Adrenal gland (tissue), 5 donors: Measurements from ENCODE around the gene POLR2A.

Source experiments
- POLR2A ChIP-seq, 2 donors: fragments of 450-650 bp; IDR thresholded peaks; one replicate each; pipeline ENCODE4 v1.6.1; 2017; ENCODE audit warnings: antibody characterized with exemption in 2 of 2, mild to moderate bottlenecking in 2 of 2, moderate library complexity in 1 of 2
- TF ChIP-seq, protein P1 (sequence below), 6 experiments: fragments of 450-650 bp in 4 of 6; fragments of 200-600 bp in 2 of 6; sonication (generic) in 1 of 6; IDR thresholded peaks; 1 replicate in 5 of 6; 2 replicates in 1 of 6; pipeline versions ENCODE4 v1.5.1 to v1.8.0; 2016 to 2021; ENCODE audit warnings: antibody characterized with exemption in 6 of 6, mild to moderate bottlenecking in 2 of 6, moderate library complexity in 1 of 6
- donor health status: DM: no; HTN: no; CAD: no.

DNA sequence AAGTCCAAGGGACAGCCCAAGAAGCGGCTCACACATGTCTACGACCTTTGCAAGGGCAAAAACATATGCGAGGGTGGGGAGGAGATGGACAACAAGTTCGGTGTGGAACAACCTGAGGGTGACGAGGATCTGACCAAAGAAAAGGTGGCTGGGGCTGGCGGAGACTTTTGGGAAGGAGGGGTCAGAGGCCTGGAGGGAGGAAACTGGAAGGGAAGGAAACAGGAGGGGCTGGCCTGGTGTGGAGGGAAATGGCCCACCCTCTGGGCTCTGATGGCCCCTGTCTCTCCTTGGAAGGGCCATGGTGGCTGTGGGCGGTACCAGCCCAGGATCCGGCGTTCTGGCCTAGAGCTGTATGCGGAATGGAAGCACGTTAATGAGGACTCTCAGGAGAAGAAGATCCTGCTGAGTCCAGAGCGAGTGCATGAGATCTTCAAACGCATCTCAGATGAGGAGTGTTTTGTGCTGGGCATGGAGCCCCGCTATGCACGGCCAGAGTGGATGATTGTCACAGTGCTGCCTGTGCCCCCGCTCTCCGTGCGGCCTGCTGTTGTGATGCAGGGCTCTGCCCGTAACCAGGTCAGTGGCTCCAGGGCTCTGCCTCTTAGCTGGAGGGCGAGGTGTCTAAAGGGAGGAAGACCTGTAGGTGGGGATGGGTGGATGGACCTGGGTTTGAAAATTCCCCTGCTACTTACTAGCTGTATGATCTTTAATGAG lies 12.5 kb downstream of the POLR2A start:
- TF ChIP-seq, protein P1, sequence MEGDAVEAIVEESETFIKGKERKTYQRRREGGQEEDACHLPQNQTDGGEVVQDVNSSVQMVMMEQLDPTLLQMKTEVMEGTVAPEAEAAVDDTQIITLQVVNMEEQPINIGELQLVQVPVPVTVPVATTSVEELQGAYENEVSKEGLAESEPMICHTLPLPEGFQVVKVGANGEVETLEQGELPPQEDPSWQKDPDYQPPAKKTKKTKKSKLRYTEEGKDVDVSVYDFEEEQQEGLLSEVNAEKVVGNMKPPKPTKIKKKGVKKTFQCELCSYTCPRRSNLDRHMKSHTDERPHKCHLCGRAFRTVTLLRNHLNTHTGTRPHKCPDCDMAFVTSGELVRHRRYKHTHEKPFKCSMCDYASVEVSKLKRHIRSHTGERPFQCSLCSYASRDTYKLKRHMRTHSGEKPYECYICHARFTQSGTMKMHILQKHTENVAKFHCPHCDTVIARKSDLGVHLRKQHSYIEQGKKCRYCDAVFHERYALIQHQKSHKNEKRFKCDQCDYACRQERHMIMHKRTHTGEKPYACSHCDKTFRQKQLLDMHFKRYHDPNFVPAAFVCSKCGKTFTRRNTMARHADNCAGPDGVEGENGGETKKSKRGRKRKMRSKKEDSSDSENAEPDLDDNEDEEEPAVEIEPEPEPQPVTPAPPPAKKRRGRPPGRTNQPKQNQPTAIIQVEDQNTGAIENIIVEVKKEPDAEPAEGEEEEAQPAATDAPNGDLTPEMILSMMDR (IDR thresholded peaks at IDR 0.05), result no peak
- TF ChIP-seq POLR2A (IDR thresholded peaks at IDR 0.05), result no peak
